ENCODE results near the gene SPTLC3.
"Not testable (repeated sequence)": the region's sequence is repeated elsewhere in the genome, so short reads cannot be mapped to it uniquely, and the experiment has no call there.

SPTLC3 gene

DNA sequence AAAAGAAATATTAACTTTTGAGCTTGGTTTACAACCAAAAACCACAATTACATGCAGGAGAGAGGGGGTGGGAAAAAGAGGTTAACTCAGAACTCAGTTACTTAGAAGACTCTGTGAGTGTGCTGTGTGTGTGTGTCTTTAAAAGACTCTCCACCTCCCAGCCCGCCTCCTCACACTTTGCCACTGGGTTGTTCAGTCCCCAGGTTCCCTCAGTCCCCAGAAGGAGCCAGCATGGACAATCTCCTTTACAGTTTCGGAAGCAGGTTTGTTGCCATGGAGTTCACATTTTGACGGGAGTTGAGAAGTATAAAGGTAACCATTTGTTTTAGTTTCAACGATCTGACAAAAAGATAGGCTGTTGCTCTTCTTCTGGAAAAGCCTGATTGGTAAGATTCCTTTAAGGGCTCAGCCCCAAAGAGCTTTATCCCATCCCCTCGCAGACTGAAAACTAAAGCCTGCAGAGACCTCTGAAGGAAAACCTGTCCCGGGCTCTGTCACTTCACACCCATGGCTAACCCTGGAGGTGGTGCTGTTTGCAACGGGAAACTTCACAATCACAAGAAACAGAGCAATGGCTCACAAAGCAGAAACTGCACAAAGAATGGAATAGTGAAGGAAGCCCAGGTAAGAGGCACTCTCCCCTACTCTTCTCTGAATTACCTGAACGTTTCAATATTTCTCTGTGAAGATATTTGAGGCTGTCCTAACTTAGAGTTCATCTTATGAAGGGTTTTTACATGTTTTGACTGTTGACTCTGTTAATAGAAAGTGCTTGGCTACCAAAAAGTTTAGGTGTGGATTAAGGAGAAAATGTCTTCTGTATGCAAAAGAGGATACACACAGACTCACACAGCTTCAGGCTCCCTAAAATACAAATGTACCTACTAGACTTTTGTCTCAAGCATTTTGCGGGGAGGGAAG lies at the start of gene SPTLC3:
Gene SPTLC3 (plus strand): TSS at position 212 of the 921 bp plus-strand sequence. CDS start 296 bp downstream, at position 508.
- no peak for DNase-seq

DNA sequence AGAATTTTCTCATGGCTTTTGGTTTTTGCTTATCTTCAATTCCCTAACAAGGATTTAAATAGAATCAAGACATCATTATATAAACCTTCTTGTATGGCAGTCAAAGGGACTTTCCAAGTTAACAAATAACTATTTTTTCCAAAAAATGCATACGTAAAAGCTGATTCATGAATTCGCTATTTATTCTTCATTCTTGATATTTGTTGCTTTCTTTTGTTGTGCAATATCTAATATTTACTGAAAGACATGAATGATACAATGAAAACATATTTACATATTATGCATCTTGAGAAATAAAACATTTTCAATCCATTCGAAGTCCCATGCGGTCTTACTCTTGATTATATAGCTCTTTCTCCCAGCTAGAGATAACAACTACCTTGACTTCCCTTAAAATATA lies 47.0 kb upstream of the SPTLC3 start:
- no peak for DNase-seq

DNA sequence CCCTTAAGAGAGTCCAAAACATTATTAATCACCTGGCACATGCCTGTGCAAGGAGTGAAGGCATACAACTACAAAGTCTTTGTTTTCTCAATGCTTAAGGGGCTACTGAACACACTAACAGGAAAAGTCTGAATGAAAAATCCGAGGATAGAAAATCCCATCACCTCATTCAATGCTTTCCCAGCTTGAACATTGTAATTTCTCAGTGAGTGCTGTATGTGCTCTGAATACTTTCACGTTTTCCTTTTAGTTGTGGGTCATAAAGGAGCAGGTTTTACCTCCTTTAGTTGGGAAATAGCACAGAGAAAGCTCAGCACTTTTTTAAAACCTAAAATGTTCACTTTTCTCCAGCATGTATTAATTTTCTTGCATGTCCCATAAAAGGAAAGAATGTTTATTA lies 45.9 kb upstream of the SPTLC3 start:
- no peak for DNase-seq

DNA sequence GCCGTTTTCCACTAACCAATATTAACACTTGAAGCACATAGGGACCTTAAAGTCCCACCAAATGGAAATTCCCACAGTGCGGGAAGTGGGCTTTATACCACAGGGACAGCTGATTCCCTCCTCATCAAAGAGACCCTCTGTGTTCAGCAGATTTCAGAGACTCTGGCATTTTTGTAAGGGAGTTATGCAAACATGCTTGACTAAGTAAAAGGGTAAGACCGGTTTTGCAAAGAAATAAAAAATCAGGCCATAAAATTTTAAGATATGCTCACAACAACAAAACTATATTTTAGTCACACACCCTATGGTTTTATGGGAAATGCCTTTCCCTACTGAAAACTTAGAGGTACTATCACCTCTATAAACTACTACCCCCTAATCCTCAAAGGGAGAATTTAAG lies 45.4 kb upstream of the SPTLC3 start:
- DNase-seq: no peak

DNA sequence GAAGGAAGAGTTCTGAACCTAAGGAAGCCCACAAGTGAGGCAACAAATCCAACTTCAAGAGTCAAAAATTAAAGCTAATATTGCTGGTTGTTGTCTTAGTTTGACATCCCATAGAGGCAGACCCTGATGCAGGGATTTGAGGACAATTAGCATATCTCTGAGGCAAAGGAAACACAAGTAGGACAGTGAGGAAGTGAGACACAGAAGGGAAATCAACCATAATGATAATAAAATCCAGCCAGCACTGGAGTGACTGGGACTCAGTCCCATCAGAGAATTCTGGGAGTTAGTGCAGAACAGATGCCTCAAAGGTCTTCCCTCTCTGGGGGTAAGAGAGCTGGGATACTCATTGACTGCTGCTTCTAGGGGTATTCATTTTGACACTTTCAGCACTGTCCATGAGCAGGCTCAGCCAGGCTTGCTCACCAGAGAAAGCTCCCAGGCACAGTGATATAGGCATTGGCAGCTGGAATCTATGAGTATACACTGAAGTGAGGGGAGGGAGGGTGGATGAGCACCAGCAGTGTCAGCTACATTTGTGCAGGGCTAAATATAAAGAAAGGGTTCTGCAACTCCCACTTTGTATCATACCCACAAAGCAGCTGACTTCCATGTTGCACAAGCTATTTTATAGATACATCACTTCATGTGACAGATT lies 43.4 kb upstream of the SPTLC3 start:
- no peak for DNase-seq

DNA sequence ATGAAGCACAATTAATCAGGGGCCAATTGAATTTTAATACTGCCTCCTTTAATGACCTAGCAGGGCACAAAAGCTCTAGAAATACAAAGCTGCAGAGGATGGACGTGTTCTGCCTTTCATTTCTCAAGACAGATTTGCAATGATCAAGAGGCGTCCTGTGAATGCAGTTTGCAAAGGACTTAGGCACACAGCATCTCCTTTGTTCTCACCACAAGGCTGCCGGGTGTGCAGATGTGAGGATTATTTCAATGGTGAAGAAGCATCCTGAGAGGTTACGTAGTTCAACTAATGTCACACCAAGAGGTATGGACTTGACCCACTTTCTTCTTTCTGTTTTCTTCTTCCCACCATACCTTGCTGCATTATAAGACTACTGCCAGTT lies 42.9 kb upstream of the SPTLC3 start:
- DNase-seq: no peak

DNA sequence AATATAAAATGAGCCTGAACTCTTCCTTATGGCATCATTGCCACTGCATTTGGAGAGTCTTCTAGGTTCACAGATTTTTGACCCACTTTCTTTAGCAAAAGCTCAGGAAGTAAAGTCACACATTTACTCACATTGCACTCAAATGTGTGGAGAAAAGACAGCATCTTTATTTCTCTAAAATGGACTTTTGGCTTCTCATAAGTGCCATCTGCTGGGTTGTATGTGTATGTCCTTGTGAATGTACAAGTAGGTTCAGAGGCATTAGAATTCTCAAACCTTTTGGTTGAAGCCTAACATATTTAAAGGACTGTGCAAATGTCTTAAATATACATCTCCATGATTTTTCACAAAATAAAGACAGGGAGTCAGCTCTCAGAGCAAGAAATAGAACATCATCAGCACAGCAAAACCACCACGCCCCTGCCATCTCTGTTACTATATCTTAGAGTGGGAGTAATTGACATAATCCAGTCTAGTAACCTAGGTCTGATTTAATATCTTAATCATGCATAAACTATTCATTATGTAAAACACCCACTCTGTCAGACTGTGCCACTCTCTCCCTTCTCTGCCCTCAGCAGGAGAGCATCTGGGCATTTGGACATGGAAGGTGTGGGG lies 42.2 kb upstream of the SPTLC3 start:
- DNase-seq: no peak

DNA sequence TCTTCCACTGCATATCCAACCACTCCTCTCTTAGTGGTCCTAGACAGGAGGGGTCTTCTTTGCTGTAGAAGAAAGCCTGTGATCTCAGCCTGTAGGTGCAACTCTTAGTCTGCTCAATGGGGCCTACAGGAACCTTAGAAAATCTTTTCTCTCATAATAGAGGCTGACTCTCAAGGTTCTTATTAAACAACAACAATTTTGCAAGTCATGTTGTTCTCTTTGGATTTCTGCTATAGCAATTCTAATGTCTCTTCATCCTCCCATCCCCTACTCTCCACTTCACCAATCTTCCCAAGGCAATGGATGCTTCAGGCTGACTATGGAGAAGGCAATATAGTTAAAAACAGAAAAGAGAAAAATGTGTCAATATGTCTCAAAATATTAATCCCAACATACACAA lies 40.8 kb upstream of the SPTLC3 start:
- DNase-seq: no peak

DNA sequence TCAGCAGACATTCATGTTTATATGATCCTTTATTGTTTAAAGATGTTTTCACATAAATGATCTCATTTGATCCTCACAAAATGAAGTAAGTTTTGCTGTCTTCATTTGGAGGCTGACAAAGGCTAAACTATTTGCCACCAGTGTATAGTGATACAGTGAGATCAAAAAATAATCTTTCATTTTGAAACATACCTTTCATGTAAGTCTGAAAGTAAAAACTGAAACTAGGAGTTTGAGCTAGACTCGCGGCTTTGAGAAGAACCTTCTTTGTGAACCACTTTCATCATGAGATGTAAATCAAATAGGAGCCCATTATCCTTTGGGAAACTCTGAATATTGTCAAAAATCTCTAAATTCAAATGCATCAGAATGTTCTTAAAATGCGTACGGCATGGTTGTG lies 40.3 kb upstream of the SPTLC3 start:
- no peak for DNase-seq

DNA sequence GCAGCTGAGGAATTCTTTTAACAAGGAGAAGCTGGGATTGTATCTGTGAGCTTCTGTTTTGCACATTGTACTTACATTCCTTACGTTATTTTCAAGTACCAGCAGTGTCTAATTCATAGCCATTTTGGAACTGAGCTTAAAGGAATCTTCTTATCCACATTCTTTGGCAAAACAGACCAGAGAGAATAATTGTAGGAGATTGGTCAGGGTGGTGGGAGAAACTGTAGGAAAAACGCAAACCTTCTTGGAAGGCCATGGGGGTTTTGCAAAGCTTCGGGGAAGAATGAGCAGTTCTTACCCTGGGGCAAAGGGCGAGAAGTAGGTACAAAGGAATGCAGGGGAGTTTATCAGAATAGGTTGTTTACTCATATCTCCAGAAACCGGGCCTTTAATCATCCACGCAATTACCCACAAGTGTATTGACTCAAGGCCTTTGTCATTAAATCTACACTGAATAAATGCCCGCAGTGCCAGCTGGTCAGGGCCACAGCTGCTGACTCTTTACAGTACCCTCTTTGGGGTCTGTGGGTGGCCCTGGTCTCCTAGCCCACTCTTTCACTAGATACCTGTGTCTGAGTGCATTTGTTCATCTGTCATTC lies 39.6 kb upstream of the SPTLC3 start:
- DNase-seq: no peak

DNA sequence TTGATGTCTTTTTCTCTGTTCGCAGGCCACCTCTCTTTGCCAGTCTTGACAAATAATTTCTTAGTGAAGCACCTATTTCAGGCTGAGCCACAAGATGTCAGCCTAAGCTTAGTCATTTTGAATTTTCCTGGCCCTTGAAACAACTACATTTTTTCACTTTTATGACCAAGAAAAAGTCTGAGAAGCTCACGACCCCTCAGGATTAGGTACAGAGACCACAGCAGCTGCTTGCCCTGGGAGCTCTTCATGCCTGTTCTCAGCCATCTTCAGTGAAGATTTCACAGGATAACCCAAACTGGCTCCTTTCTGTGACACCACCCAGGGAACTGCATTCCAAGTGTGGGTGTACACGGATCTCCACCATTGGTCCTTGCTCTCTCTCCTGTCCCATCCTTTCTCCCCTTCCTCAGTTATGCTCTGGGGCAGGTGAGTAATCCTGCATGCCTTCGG lies 38.4 kb upstream of the SPTLC3 start:
- DNase-seq: no peak

DNA sequence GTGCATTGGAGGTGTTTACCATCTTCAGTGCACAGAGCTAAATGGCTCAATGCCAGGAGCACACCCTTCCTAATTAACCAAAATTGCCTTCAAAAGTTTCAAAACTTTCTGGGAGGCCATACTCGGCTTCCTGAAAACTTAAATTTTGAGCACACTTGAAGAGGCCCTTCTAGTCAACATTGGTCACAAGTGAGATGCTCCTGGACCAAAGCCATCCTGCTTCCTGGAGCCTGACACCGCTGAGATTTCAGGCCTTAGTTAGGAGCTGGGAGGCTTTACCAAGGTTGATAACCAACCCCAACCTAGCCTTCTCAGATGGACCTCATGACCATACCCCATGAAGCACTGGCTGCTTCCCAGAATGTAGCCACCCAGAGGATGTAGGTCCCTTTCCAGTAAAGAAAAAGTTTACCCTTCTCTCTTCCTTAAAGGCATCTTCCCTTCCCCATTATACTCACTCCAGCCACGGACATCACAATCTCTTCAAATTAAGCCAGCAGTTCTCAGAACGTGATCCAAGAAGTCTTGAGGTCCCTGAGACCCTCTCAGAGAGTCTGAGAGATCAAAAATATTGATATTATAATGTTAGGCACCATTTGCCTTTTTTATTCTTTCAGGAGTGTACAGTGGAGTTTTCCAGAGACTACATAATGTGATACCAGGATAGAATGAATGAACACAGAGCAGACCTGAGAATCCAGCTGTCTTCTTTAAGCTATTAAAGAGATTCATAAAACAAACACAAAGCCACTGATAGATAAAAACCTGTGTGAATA lies 32.8 kb upstream of the SPTLC3 start:
- DNase-seq: no peak

DNA sequence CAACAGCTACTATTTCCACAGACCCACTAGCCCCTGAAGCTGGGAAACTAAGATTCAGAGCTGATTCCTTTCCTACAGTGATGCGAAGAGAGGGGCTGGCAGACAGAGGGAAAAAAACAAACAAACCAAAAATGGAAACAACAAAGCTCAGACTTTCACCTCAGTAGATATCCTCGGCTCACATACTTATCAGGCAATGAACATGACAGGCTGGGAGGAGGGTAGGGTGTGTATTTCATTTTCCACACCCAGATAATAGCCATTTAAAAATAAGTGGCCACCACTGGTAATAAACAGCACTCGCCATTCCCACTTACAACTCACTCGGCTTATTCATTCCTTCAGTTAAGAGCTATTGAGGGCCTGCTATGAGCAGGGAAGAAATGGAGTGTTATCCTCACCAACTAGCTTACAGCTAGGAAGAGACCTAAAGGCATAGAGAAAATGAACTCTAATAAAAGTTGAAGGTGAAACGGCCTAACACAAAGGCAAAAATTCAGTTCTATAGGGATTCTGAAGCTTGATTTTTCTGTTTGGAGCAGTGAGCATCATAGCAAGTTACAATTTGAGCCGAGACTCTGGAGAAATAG lies 32.0 kb upstream of the SPTLC3 start:
- no peak for DNase-seq

DNA sequence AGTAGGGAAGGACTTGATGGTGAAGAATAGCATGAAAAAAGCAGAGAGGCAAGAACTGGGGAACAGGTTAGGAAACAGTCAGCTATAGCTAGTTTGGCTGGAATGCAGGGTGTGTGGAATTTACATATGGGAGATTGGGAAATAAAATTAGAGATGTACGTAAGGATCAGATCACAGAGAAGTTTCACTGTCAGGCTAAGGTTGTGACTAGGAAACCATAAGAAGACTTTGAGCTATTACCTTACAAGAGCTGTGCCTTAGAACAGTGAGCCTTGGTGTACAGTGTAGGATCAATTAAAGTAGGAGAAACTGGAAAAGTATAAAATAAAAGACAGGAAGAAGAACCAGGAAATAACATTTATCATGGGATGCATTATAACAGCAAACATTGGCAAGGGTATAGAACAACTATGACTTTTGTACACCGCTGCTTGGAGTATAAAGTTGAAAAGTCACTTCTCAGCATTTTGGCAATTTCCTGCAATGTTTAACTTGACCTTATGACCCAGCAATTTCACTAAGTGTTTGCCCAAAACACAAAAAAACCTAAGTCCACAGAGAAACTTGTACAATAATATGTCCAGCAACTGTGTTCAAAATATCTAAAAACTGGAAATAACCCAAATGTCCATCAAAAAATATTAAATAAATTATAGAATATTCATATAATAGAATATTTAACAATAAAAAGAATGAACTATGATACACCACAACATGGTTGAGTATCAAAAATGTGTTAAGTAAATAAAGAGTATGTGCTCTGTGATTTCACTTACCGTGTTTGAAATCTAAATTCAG lies 31.2 kb upstream of the SPTLC3 start:
- DNase-seq: no peak

DNA sequence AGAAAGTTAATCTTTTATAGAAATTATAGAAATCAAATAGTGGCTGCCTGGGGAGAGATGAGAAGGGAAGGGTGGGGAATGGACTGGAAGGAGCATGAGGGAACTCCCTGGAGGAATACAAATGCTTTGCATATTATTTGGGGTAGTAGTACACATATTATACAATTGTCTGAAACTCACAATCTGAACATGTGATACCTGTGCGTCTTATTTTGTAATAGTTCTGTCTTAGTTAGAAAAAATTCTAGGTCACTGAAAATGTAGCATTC lies 30.7 kb upstream of the SPTLC3 start:
- no peak for DNase-seq

DNA sequence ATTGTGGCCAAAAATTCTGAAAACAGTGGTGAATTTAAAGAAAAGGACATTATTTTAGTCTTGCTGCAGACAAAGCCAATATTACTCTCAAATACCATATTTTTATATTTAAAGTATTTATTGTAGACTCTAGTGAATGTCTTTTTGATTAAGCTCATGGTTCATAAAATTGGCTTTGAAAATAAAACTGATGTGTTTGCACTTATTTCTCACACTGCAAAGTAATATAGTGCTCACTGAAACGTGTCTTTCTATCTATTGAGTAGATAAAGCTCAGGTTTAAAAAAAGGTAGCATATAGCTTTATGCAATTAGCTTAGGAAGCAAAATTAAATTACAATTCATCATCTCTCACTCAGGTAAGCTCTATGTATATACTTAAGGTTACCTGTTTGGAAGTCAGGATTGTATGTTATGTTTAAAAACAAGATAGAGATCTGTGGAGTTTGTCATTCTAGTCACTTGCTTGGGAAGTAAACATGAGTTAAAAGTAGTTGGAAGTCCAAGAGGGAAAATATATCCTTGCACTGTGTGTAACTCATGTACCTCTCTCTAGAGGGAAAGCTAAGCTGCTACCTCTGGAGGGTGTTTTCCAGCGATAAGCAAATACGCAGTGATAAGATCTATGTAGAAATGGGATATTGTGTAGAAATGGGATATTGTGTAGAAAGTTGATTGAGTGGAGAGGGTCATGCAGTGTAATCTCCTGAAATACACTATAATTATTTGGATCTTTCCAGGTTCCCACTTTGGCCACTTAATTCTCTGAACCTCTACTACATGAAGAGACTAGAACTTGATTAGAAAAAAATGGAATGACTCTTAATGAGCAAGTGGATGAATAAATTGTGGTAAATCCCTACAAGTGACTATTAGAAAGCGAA lies 29.9 kb upstream of the SPTLC3 start:
- no peak for DNase-seq

DNA sequence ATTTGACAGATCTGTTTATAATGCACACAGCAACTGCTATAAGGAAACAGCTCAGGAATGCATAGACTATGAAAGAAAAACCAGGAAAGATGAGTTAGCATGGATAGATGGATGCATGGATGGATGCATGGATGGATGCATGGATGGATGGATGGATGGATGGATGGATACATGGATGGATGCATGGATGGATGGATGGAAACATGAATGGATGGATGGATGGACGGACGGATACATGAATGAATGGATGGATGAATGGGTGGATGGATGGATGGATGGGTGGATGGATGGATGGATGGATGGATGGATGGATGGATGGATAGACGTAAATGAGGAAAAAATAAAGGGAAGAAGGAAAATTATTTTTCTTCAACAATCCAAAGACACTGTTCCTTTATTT lies 29.1 kb upstream of the SPTLC3 start:
- not testable (repeated sequence) for DNase-seq

DNA sequence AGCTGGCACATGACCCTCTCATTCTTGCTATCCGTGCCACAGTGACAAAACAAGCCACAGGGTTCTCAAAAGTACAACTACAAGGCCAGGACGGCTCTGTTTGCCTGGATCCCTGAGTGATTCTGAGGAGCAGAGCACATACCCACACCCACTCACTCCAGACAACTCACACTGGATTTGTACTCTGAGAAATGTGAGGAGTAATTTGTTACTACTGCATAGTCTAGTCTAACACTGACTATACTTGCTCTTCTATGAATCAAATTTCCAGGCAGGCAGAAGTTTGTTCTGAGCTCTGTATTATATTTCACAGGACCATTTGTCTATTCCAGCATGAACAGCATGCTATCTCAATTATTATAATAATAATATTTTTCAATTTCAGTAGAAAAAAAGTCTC lies 26.7 kb upstream of the SPTLC3 start:
- DNase-seq: no peak

DNA sequence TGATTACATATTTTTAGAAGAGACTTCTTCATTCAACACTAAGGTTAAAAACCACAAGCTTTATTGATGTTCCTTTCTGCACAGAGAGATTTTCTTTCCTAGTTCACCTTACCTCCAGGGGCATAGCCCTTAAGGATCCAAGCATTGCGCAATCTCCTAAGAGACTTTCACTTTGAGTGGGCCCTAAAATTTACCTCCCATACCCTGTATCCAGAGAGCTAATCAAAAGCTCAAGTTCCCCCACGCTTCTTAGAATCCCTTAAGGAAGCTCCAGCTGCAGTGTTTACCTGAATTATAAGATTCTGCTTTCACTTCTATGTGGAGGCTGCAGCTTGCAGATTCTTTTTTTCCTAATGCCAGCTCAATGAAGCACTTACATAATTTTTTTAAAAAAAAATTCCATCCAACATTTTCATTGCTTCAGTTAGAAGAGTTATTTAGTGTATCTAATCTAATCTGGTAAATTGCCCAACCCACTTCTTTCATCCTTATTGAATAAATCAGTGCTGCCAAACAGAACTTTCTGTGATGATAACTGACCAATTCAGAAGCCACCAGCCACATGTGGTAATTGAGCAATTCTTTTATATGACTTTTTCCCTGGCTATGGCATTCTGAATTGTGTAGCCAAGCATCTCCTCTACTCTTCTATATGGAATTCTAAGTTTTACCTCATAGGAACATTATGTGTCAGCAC lies 24.6 kb upstream of the SPTLC3 start:
- no peak for DNase-seq

DNA sequence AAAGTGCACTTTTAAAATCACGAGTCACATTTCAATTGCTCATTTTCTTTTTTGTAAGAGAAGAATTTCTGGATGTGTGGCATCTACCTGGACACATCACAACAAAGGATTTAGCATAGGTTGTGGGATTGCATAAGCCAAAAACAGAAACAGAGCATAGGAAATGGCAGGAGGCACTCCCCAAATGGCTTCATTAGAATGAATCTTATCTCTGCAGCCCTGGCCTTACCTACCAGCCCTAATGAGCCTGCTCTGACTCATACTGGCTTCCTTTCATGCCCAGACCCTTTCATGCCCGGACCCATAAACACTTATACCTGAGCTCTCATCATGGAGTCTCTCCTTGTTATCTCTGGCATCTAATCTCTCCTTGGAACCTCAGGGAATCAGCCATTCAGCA lies 23.9 kb upstream of the SPTLC3 start:
- DNase-seq: no peak
